NCI-H1694 (cell line): Measurements from ENCODE around the gene HTATSF1.
A peak's percentile ranks its signal among the peaks of the same experiment; 100 is the strongest.

ENCODE experiments used
- DNase-seq: peaks from one replicate; lab custom pipeline; 2025; lab: John Stamatoyannopoulos, UW

HTATSF1 gene

DNA sequence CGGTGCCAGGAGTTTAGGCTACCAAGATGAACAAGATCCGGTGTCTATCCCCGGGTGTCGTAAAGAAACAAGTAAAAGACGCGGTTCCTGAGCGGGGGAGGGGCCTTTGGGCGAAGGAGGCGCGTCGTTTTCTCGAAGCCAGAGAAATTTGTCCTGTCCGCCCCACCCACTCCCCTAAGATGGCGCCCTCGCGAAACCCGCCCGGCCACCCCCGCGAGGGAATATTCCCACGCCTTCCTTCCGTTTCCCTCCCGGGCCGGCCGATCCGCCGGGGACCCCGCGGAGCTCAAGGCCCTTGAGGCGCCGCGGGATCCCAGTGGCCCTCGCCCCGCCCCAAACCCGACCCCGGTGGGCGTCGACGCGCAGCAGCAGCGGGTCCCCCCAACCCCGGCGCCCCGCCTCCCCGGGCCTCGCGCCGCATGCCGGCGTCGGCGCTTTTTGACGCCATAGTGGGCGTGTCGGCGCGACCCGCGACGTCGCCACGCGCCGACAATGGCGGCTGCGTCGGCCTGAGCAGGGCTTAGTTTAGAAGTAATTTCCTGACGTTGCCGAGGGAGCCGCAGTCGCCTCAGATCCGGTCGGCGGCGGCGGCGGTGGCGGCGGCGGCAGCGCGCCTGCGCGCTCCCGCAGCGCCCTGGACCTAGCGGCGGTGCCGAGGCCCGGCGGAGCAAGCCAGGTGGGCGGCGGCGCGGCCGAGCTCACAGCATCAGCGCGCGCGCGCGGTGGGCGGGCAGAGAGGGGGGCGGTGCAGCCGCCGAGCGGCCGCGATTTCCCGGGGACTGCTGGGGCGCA lies 432 bp upstream of the HTATSF1 start:
- DNase-seq = peak; percentile 68

GRCh38 chrX:136519069-136519468 lies 21.7 kb downstream of the HTATSF1 start:
- no peak for DNase-seq

DNA sequence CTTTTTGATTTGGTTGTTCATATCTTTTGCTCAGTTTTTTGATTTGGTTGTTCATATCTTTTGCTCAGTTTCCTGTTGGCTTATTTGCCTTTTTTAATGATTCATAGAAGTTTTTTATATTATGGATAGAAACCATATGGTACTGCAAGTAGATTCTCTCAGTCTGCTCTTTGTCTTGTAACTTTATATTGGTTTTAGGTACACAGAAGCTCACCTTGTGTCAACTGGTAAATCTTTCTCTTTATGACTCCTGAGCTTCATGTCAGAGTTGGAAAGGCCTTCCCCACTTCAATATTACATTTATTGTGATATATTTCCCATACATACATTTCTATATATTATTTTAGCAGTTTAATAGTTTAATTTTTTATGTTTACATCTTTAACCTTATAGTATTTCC lies 26.4 kb downstream of the HTATSF1 start:
- no peak for DNase-seq

GRCh38 chrX:136525738-136526606 lies 28.6 kb downstream of the HTATSF1 start:
- DNase-seq = peak; percentile 51

GRCh38 chrX:136528645-136529315 lies 31.4 kb downstream of the HTATSF1 start:
- DNase-seq = no peak

- no peak for DNase-seq
Measured at GRCh38 chrX:136529795-136530194, 32.4 kb downstream of the HTATSF1 start.

GRCh38 chrX:136531951-136532350 lies 34.6 kb downstream of the HTATSF1 start, which contains the start of gene VGLL1:
Gene VGLL1 (plus strand): TSS chrX:136532215. CDS start chrX:136536021, 3,806 bp downstream.
- no peak for DNase-seq

DNA sequence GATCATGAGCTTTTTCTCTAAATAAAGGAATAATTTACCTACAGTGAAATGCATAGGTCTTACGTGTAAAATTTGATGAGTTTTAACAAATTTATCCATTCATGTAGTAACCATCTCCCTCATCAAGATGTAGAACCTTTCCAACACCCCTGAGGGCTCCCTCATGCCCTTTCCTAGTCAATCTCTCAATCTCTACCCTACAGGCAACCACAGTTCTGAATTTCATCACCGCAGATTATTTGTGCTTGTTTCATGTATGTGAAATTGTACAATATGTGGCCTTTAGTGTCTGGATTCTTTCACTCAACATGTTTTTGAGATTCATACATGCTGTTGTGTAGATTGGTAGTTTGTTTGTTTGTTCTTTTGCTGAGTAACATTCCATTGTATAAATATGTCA lies 36.7 kb downstream of the HTATSF1 start:
- DNase-seq = no peak

DNA sequence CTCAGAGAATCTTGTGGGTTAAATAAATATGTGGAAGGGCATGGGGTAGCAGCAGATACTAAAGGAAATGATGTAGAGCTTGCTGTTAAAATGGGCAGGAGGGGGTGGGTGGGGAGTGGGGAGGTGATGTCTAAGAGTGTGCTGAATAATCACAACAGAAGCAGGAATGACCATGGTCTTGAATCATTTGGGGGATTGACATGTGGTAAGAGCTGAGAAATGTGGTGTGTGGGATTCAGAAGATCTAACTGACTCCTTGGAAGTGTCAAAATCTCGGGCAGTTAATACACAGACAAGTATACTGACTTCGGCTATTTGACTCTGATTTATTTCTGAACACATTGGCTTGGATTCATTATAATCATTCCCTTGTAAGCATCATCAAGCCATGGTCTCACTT lies 41.4 kb downstream of the HTATSF1 start:
- no peak for DNase-seq

- DNase-seq = no peak
Measured at GRCh38 chrX:136540226-136540625, 42.8 kb downstream of the HTATSF1 start.

DNA sequence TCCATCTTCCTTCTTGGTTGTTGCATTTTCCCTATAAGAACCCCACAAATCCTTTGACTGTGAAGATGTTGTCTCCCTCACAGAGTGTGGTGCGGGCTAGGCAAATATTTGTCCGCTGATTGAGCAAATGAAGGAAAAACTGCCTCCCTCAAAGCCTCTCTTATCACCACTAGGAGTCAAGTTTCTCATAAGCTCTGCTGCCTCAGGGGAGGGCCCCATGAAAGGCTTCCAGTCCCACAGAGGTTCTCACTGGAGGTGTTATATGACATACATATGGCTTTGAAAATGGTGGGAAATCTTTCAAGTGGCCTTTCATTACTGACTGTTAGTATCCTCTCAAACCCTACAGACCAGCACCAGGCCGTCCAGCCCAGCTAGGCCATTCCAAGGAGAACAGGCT lies 43.9 kb downstream of the HTATSF1 start:
- DNase-seq = no peak

DNA sequence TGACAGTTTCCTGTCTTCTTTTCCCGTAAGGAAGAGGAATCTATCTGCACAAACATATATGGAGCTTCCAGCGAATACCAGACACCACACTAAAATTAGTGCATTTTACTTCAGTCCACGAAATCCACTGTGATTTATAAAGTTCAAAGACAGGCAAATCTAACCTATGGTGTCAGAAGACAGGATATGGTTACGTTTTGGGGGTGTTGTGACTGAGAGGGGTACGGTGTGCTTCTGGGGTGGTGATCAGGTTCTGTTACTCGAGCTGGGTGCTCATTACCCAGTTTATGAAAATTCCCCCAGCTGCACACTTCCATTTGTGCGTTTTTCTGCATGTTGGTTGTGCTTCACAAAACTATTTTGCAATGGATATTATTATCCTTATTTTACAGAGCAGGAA lies 44.9 kb downstream of the HTATSF1 start:
- DNase-seq = no peak

DNA sequence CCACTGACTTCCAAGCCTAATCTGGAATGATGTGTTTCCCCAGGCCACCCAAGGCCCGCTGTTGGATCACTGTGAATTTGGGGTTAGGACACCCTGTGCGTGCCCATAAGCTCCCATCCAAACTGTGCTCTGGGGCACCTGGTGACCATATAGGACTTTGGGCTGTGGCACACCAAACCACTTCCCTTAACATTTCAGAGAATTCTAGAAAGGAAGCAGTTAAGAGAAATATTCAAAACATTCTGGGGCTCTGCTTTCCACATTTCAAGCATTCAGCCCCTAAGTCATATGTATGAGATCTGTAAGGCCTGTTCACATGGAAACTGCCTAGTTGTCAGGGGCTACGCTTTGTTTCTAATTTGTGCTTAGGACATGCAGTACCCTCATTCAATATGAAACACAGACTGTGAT lies 49.0 kb downstream of the HTATSF1 start:
- DNase-seq = no peak

DNA sequence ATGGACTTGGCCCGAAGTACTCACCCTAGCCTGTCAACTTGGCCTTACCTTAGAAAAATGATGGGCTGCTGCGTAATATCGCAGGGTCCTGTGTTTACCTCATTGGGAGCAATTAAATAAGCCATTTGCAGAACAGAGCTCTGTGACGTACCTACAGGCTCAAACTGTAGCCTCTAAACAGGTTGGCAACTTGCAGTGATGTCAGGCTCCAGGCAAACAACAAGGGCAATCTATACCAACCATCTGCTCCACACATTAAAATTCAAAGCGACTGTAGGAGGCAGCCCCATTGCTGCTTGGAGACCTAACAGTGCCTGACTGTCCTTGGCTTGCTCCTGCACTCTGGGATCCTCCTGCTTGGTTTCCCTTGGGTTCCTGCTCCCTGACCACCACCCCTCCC lies 51.8 kb downstream of the HTATSF1 start:
- DNase-seq = peak; percentile 16

DNA sequence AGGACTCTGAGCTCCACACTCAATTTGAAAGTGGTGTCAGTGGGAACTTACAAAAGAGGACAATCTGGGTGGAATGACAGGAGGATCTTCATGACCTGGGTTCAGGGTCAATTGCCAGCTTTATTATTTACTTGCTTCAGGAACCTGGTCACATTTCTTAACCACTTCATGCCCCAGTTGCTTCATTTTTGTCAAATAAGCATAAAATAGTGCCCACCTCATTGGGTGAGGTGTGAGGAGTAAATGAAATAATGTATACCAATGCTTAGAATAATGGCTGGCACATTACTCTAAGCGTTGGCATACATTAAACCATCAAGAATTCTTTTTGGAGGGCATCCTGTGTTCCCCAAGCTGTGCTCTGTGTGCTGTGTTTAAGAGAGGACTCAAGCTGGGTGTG lies 54.0 kb downstream of the HTATSF1 start:
- no peak for DNase-seq

DNA sequence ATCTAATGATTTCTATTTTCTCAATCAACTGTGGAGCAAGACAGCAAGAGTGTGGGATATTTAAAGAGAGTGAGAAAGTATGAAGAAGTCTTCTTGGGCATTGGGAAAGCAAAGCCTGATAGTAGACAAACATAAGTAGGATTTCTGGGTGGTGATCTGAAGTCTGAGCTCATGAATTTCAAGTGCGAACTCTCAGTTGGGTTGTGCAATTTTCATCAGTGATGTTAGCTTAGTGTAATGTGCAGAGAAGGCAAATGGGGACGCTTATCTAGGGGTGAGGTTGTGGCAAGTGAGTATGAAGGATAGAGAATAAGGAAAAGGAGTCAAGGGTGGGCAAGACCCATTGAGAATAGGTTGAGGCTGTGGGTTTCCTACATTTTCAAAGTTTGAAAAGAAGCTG lies 58.3 kb downstream of the HTATSF1 start:
- no peak for DNase-seq
